ENCODE measurements around the gene ZNF440.
"Not testable (repeated sequence)": the region's sequence is repeated elsewhere in the genome, so short reads cannot be mapped to it uniquely, and the experiment has no call there.

The ZNF440 gene

DNA sequence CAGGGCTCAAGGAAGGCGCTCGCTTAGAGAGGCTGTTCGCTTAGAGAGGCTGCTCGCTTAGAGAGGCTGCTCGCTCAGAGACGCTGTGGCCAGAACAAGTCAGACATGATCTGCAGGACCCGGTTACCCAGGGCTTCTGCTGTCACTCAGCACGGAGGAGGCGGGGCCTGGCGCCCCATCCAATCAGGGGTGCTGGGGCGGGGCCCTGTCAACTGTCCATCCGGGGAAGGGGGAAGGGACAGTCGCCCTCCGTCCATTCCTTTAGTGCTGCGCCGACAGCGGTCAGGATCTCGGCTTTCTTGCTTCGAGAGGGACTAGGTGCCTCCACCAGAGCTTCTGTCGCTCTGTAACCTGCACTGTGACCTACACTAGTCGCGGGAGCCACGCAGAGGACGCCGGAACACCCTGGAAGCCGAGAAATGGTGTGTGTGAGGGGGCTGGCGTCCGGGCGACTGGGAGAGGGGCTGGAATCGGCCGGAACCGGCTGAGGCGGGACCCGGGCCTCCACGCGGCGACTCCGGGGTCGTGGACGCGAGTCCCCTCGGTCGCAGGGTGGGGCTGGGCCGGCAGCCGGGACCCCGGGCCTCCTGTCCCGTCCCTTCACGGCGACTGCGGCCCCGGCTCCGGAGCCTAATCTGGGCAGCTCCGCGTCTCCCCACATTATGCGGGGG is at the start of gene ZNF440:
Gene ZNF440 (plus strand): TSS at position 245 of the 671 bp plus-strand sequence. CDS start 175 bp downstream, at position 420.
- TF ChIP-seq, protein P1, sequence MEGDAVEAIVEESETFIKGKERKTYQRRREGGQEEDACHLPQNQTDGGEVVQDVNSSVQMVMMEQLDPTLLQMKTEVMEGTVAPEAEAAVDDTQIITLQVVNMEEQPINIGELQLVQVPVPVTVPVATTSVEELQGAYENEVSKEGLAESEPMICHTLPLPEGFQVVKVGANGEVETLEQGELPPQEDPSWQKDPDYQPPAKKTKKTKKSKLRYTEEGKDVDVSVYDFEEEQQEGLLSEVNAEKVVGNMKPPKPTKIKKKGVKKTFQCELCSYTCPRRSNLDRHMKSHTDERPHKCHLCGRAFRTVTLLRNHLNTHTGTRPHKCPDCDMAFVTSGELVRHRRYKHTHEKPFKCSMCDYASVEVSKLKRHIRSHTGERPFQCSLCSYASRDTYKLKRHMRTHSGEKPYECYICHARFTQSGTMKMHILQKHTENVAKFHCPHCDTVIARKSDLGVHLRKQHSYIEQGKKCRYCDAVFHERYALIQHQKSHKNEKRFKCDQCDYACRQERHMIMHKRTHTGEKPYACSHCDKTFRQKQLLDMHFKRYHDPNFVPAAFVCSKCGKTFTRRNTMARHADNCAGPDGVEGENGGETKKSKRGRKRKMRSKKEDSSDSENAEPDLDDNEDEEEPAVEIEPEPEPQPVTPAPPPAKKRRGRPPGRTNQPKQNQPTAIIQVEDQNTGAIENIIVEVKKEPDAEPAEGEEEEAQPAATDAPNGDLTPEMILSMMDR (IDR thresholded peaks at IDR 0.05; ENCODE audit: borderline replicate concordance, insufficient read depth, low read depth, low read length), result no peak
- H3K4me3 ChIP-seq (ENCODE audit: low read depth, low read length), result peak within 1 kb of the TSS; percentile 71

DNA sequence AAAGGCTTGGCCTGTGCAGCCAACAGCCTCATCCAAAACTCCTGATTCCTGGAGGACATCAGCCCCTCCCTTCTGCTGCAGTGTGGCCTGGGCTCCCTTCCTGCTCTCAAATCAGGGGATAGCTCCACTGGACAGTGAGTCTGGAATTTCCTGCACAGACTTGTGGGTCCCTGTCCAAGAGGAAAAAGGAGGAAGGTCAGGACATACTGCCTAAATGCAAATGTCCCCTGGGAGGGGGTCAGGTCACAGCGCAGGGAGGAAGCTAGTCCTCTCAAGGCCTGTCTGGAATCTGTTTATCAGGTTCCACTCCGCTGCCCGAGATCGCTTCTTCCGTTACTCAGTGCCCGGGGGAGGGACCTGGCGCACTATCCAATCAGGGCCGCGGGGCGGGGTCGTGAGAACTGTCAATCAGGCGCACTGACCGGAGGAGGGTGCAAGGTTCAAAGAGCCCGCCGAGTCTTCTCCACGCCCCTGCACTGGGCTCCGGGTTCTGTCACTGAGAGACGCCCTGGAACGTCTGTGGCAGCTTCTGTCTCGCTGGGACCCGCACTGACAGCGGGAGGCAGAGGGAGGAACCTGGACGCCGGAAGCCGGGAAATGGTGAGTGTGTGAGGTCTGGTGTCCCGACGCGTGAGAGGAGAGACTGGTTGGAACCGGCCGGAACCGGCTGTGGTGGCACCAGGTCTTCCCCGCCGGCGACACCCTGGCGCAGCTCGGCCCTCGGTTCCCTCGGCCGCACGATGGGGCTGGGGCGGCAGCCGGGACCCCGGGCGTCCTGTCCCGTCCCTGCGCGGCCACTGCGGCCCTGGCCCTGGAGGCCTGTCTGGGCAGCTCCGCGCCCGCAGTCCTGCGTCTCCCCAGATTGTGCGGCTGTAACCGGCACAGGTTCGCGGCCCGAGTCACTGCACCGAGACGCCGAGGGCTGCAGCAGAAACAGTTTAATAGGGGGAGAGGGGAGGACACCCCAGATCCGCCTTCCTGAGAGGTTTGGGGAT is 47.2 kb upstream of the ZNF440 start, which contains the start of gene ZNF441:
Gene ZNF441 (plus strand): TSS at position 404 of the 995 bp plus-strand sequence. CDS start 194 bp downstream, at position 598.
- TF ChIP-seq, protein P1 (IDR thresholded peaks at IDR 0.05; ENCODE audit: borderline replicate concordance, insufficient read depth, low read depth, low read length), result no peak

DNA sequence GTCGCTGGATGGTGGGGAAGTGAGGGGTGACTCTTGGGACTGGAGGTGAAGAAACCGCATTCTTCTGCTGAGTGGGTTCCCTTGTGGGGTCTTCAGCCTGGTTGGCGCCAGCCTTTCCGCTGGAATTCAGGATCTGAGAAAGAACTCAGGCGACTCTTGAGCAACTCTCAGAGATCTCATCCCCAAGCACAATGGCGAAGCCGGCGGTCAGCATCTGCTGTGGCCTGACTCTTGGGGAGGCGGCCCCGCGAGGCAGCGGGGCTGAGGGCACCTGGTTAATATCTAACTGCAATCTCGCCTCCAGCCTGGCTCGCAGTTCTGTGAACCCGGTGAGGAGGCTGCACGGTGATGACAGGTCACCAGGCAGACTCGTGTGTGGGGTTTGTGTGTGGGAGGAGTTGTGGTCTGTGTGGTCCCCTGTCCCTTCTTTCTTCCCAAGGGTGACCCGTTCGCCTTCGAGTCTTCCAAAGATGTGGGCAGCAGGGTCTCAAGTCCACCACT is 46.4 kb upstream of the ZNF440 start:
- TF ChIP-seq, protein P1 (IDR thresholded peaks at IDR 0.05; ENCODE audit: borderline replicate concordance, insufficient read depth, low read depth, low read length), result no peak
- H3K4me3 ChIP-seq (ENCODE audit: low read depth, low read length), result peak overlapping the region; percentile 86

More for the DNA sequence above, 47.2 kb upstream of the ZNF440 start, which contains the start of gene ZNF441:
- peak within 1 kb of the TSS; percentile 86 for H3K4me3 ChIP-seq (ENCODE audit: low read depth, low read length)

DNA sequence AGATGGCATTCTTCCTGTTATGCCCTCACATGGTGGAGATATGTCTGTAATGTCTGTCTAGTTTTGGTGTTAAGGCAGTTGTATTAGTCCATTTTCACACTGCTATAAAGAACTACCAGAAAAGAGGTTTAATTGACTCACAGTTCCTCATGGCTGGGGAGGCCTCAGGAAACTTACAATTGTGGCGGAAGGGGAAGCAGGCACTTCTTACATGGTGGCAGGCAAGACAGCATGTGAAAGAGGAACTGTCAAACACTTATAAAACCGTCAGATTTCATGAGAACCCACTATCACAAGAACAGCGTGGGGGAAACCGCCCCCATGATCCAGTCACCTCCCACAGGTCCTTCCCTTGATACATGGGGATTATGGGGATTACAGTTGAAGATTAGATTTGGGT is 44.1 kb upstream of the ZNF440 start:
- TF ChIP-seq, protein P1 (IDR thresholded peaks at IDR 0.05; ENCODE audit: borderline replicate concordance, insufficient read depth, low read depth, low read length), result no peak
- no peak overlapping the region for H3K4me3 ChIP-seq (ENCODE audit: low read depth, low read length)

DNA sequence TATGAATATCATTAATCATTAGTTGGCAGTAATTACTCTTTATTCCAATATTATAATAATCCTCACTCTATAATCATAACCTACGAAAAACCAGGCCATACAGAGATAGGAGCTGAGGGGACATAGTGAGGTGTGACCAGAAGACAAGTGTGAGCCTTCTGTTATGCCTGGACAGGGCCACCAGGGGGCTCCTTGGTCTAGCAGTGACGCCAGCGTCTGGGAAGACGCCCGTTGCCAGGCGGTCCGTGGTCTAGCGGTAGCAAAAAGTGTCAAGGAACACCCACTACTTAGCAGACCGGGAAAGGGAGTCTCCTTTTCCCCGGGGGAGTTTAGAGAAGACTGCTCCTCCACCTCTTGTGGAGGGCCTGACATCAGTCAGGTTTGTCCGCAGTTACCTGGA is 42.6 kb upstream of the ZNF440 start:
- not testable (repeated sequence) for H3K4me3 ChIP-seq (ENCODE audit: low read depth, low read length)
- TF ChIP-seq, protein P1 (IDR thresholded peaks at IDR 0.05; ENCODE audit: borderline replicate concordance, insufficient read depth, low read depth, low read length), result peak; percentile 14; the same call in 1 of the 2 replicates

DNA sequence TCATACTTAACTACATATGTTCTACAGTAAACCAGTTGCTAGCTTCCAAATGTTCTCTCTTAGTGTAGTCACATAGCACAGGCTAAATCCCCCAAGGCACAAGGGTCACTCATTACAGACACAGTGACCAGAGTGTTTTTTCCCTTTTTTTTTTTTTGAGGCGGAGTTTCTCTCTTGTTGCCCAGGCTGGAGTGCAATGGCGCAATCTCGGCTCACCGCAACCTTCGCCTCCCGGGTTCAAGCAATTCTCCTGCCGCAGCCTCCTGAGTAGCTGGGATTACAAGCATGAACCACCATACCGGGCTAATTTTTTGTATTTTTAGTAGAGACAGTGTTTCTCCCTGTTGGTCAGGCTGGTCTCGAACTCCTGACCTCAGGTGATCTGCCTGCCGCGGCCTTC is 37.4 kb upstream of the ZNF440 start:
- not testable (repeated sequence) for H3K4me3 ChIP-seq (ENCODE audit: low read depth, low read length)

DNA sequence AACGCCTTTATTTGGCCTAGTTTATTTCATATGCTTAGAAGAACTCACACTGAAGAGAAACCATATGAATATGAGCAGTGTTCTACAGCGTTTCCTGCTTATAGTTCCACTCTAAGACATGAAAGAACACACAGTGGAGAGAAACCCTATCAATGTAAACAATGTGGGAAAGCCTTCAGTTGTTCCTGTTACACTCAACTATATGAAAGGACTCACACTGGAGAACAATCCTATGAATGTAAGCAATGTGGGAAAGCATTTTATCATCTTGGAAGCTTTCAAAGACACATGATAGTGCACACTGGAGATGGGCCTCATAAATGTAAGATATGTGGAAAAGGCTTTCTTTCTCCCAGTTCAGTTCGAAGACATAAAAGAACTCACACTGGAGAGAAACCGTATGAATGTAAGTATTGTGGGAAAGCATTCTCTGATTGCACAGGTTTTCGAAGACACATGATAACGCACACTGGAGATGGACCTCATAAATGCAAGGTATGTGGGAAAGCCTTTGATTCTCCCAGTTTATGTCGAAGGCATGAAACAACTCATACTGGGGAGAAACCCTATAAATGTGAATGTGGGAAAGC is 33.5 kb upstream of the ZNF440 start:
- TF ChIP-seq, protein P1 (IDR thresholded peaks at IDR 0.05; ENCODE audit: borderline replicate concordance, insufficient read depth, low read depth, low read length), result no peak
- H3K4me3 ChIP-seq (ENCODE audit: low read depth, low read length), result no peak overlapping the region

Data from GM12875 (cell line).